Pancreas (tissue), 10 donors: ENCODE results near the gene UBE2H. TPM values are rescaled to one million over a fixed set of nuclear protein-coding genes. Genes with fewer than 3 reads are reported as not detected.
"Not testable (repeated sequence)": the region's sequence is repeated elsewhere in the genome, so short reads cannot be mapped to it uniquely, and the experiment has no call there.

Source experiments
- ATAC-seq, 4 donors: fragments of 200-7000 bp; cut with Tn5 transposase; one replicate each; pipeline versions ENCODE4 v1.8.0 to v1.9.1; 2020; ENCODE audit warnings: mild to moderate bottlenecking in 4 of 4, moderate library complexity in 4 of 4
- DNase-seq, 6 donors: peaks; one replicate each; pipeline ENCODE4 v3.0.0-alpha.2; 2020
- FAIRE-seq: peaks from 2 replicates; lab custom pipeline; 2012; peaks lifted over from hg19 to GRCh38; lab: Jason Lieb, UNC
- H3K27ac ChIP-seq, 4 donors: fragments of 200-600 bp; sonication (generic); 1 replicate in 3 of 4; 2 replicates in 1 of 4; pipeline versions ENCODE4 v1.5.0 to v1.8.0; 2020
- H3K27me3 ChIP-seq, 4 donors: fragments of 200-600 bp; one replicate each; pipeline ENCODE4 v1.8.0; 2021
- H3K36me3 ChIP-seq, 3 donors: fragments of 200-600 bp; sonication (generic) in 1 of 3; one replicate each; pipeline versions ENCODE4 v1.5.0 to v1.8.0; 2020 to 2021
- H3K4me1 ChIP-seq, 3 donors: fragments of 200-600 bp; one replicate each; pipeline ENCODE4 v1.8.0; 2021
- H3K4me3 ChIP-seq, 4 donors: fragments of 200-600 bp; sonication (generic) in 2 of 4; one replicate each; pipeline versions ENCODE4 v1.5.0 to v1.8.0; 2020 to 2021
- H3K9me3 ChIP-seq, 4 donors: fragments of 200-600 bp; one replicate each; pipeline ENCODE4 v1.8.0; 2021
- WGBS, 2 donors: extraction: QIAGEN DNeasy Blood & Tissue Kit; methylation state at CpG; one replicate each; pipeline ENCODE4 v1.1.7; 2013; 5-methylcytosine and 5-hydroxymethylcytosine counted together
- intact Hi-C, 3 donors: fragments of 100-400 bp; cut with DNase I; formaldehyde crosslinking; loops; one replicate each; pipeline versions ENCODE4 v1.11.1 to v1.14.2; 2022
- polyA plus RNA-seq, 2 donors: library from polyadenylated mRNA; stranded (reverse); fragments of 200-250 nt; gene quantifications; one replicate each; pipeline ENCODE4 v1.2.3, GENCODE V29; 2013
- total RNA-seq, 6 donors: library from RNA; stranded (reverse); fragmentation: NEBNext Ultra II Directional in 4 of 6; extraction: Animal tissue kit (Norgen Biotek cat#: 25700) in 4 of 6; gene quantifications; one replicate each; pipeline versions ENCODE4 v1.2.1 to v1.2.4, GENCODE V29; 2021 to 2023
- TF ChIP-seq, protein P1 (sequence below), 4 donors: fragments of 200-600 bp; sonication (generic) in 3 of 4; IDR thresholded peaks; one replicate each; pipeline versions ENCODE4 v1.5.0 to v1.8.0; 2021; ENCODE audit warnings: antibody characterized with exemption in 4 of 4
- donor health status: healthy with polysubstance abuse.
- donor health status: DM: no; HTN: no; CAD: no; lungs with moderate emphysema.
- donor health status: DM: no; HTN: no; CAD: no.
- donor health status: control.
- donor health status: control.
- donor health status: Bipolar disorder and iron deficiency.
- donor health status: DM: yes; HTN: yes; CAD: no.
- donor health status: DM: no; HTN: no; CAD: no.
- donor health status: DM: no; HTN: no; CAD: no.
- donor health status: DM: yes; HTN: yes; CAD: no.

The UBE2H gene
- total and polyA plus RNA-seq, 8 donors: 16.7 to 85.6 (median 62.6) TPM

DNA sequence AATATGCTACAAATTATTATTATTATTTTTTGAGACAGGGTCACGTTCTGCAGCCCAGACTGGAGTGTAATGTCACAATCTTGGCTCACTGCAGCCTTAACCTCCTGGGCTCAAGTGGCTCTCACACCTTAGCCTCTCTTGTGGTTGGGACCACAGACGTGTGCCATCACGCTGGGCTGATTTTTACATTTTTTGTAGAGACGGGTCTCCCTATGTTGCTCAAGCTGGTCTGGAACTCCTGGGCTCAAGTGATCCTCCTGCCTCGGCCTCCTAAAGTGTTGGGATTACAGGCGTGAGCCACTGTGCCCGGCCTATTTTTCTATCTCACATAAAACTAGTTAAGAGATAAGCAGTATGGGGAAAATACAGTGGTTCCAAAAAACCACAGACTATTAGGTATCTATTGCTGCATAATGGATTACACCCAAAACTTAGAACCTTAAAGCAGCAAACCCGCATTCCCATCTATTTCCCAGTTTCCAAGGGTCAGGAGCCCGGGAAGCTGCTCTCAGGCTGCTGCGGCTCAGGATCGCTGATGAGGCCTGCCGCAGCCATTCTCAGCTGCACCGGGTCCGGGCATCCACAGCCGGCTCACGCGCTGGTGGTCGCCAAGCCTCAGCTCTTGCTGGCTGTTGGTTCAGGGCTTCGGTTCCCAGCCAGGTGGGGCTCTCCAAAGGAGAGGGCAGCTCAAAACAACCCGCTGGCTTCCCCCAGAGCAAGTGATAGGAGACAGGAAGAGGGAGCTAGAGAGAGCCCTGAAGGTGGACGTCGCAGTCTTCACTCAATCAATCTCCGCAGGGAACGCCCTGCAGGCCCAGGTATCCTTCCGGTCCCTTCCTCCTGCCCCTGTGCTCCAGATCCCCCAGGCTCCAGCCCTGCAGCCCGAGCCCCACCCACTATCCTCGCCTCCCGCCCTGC, 128.2 kb downstream of the UBE2H start:
- TF ChIP-seq, protein P1, sequence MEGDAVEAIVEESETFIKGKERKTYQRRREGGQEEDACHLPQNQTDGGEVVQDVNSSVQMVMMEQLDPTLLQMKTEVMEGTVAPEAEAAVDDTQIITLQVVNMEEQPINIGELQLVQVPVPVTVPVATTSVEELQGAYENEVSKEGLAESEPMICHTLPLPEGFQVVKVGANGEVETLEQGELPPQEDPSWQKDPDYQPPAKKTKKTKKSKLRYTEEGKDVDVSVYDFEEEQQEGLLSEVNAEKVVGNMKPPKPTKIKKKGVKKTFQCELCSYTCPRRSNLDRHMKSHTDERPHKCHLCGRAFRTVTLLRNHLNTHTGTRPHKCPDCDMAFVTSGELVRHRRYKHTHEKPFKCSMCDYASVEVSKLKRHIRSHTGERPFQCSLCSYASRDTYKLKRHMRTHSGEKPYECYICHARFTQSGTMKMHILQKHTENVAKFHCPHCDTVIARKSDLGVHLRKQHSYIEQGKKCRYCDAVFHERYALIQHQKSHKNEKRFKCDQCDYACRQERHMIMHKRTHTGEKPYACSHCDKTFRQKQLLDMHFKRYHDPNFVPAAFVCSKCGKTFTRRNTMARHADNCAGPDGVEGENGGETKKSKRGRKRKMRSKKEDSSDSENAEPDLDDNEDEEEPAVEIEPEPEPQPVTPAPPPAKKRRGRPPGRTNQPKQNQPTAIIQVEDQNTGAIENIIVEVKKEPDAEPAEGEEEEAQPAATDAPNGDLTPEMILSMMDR (IDR thresholded peaks at IDR 0.05): no peak
- FAIRE-seq (no peak), DNase-seq (peak in 2 of 6 donors; percentile 35 to 72), ATAC-seq (peak; percentile 24 to 69 (median 56))
- Histone ChIP-seq H3K36me3 (no peaks in the 10 kb centered on the region), H3K4me1 (peaks cover 0 to 7% (median 0%) of the 10 kb centered on the region in 3 donors), H3K4me3 (peak overlapping the region; percentile 49 to 71 (median 64)), H3K27me3 (no peaks in the 10 kb centered on the region), H3K27ac (peak overlapping the region in 2 of 4 donors; percentile 71 to 75), H3K9me3 (no peaks in the 10 kb centered on the region)
- 37 to 38% methylated on average over 27 to 28 of the region's 28 CpGs for WGBS, 2 donors
- intact Hi-C loops: loop anchor here in 2 of 3 donors (5.0 to 10.0 kb wide), 2 partner anchors 157 to 160 kb away; no protein-coding TSS in a partner anchor

DNA sequence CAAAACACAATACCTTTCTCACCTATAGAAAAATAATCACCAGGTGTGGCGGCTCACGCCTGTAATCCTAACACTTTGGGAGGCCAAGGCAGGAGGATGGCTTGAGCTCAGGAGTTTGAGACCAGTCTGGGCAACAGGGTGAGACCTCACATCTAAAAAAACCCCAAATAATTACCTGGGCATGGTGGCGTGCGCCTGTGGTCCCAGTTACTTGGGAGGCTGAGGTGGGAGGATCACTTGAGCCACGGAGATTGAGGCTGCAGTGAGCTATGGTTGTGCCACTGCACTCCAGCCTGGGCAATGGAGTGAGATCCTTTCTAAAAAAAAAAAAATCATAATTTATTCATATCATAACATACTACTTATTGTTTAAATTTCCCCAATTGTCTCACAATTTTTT, 129.6 kb downstream of the UBE2H start:
- H3K36me3 ChIP-seq, H3K9me3 ChIP-seq, H3K4me3 ChIP-seq, H3K4me1 ChIP-seq, FAIRE-seq, H3K27ac ChIP-seq, DNase-seq, H3K27me3 ChIP-seq, ATAC-seq: not testable (repeated sequence)
- intact Hi-C loops: loop anchor here in 1 of 3 donors (10.0 kb wide), 1 partner anchor 158 kb away; no protein-coding TSS in a partner anchor
- 97 to 98% methylated on average over 5 of the region's 5 CpGs for WGBS, 2 donors

DNA sequence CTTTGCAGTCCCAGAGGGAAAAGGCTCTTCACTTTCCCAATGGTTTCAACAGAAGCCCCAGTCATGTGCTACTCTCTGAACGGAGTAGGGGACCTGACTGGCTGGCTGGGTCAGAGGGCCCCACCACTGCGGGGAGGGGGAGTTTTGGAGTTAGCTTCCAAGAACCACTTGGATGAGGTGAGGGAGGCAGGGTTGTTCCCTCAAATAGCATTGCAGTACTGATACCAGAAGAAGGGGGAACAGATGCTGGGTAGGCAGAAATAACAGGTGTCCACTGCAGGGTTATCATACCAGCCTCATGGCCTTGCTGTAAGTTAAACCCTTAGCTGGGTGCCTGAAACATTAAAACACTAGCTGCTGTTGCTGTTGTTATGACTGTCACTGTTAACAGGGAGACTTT, 131.3 kb downstream of the UBE2H start:
- WGBS, 2 donors: 93 to 98% methylated on average over 2 of the region's 2 CpGs
- ATAC-seq (no peak), FAIRE-seq (no peak), DNase-seq (no peak)
- H3K27ac ChIP-seq: no peak overlapping the region
- H3K9me3 ChIP-seq: no peaks in the 10 kb centered on the region
- no peaks in the 10 kb centered on the region for H3K36me3 ChIP-seq
- TF ChIP-seq, protein P1 (IDR thresholded peaks at IDR 0.05): no peak
- H3K4me3 ChIP-seq: no peak overlapping the region
- peaks cover 0 to 5% (median 0%) of the 10 kb centered on the region in 3 donors for H3K4me1 ChIP-seq
- intact Hi-C loops: loop anchor here in 1 of 3 donors (10.0 kb wide), 1 partner anchor 157 kb away; no protein-coding TSS in a partner anchor
- H3K27me3 ChIP-seq: no peaks in the 10 kb centered on the region

DNA sequence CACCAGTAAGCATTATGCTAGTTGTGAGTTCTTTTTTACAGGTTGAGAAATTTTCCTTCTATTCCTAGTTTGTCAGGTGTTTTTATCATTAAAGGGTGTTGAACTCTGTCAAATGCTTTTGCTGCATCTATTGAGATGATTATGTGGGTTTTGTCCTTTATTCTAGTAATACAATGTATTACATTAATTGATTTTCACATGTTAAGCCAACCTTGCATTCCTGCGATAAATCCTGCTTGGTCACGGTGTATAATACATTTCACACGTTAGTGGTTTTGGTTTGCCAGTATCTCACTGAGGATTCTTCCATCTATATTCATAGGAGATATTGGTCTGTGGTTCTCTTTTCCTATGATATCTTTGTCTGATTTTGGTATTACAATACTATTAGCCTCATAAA, 136.0 kb downstream of the UBE2H start:
- TF ChIP-seq, protein P1 (IDR thresholded peaks at IDR 0.05): no peak

DNA sequence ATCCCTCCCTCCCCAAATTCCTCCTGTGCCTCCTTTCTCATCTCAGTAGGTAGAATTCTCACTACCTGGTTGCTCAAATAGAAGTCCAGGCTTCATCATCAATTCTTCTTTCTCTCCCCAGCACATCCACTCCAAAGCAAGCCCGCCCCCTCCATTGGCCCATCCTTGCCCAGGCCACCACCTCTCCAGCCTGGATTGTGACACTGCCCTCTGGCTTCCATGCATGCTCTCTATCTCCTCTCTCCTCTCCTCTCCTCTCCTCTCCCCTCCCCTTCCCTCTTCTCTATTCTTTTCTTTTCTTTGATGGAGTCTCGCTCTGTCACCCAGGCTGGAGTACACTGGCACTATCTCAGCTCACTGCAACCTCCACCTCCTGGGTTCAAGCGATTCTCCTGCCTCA, 144.9 kb downstream of the UBE2H start:
- DNase-seq: no peak
- 95 to 97% methylated on average over 2 to 3 of the region's 3 CpGs for WGBS, 2 donors
- H3K4me3 ChIP-seq: no peak overlapping the region
- no peaks in the 10 kb centered on the region for H3K9me3 ChIP-seq
- no peaks in the 10 kb centered on the region for H3K27me3 ChIP-seq
- no peaks in the 10 kb centered on the region for H3K36me3 ChIP-seq
- no peak for ATAC-seq
- intact Hi-C loops: no loop called here
- H3K27ac ChIP-seq: no peak overlapping the region
- no peaks in the 10 kb centered on the region for H3K4me1 ChIP-seq
- TF ChIP-seq, protein P1 (IDR thresholded peaks at IDR 0.05): no peak
- no peak for FAIRE-seq

More for the DNA sequence above, 136.0 kb downstream of the UBE2H start:
- intact Hi-C loops: no loop called here
- ATAC-seq (no peak), DNase-seq (no peak), FAIRE-seq (no peak)
- no peak overlapping the region for H3K4me3 ChIP-seq
- 95 to 98% methylated on average over 3 of the region's 3 CpGs for WGBS, 2 donors
- H3K27me3 ChIP-seq: no peaks in the 10 kb centered on the region
- H3K4me1 ChIP-seq: no peaks in the 10 kb centered on the region
- H3K27ac ChIP-seq: no peak overlapping the region
- no peaks in the 10 kb centered on the region for H3K9me3 ChIP-seq
- no peaks in the 10 kb centered on the region for H3K36me3 ChIP-seq
